Loucy (cell line): Measurements from ENCODE around the gene RAPGEF1.

Experiments used
- H2AFZ ChIP-seq: fragments of 200-600 bp; sonication (generic); 2 replicates; pipeline ENCODE4 v1.6.0; 2016; ENCODE audit warnings: antibody characterized with exemption, mild to moderate bottlenecking, low read length, moderate library complexity
- H3F3A ChIP-seq: fragments of 200-600 bp; 2 replicates; pipeline ENCODE4 v1.6.0; 2016; ENCODE audit warnings: antibody characterized with exemption, low read depth, mild to moderate bottlenecking
- H3K27me3 ChIP-seq: fragments of 200-600 bp; sonication (generic); 2 replicates; pipeline ENCODE4 v1.6.1; 2014; ENCODE audit warnings: low read length, mild to moderate bottlenecking; ENCODE audit not compliant: insufficient read depth, poor library complexity, severe bottlenecking
- H3K36me3 ChIP-seq: fragments of 200-600 bp; sonication (generic); 2 replicates; pipeline ENCODE4 v1.6.1; 2016; ENCODE audit warnings: low read length; ENCODE audit not compliant: insufficient read depth
- H3K4me1 ChIP-seq: fragments of 200-600 bp; sonication (generic); 2 replicates; pipeline ENCODE4 v1.5.1; 2014; ENCODE audit warnings: low read length, mild to moderate bottlenecking; ENCODE audit not compliant: insufficient read depth, poor library complexity, severe bottlenecking
- H3K4me2 ChIP-seq: fragments of 200-600 bp; sonication (generic); 2 replicates; pipeline ENCODE4 v1.6.0; 2014; ENCODE audit warnings: antibody characterized with exemption, low read length, low read depth, mild to moderate bottlenecking; ENCODE audit not compliant: poor library complexity, severe bottlenecking
- H3K4me3 ChIP-seq: fragments of 200-600 bp; sonication (generic); 2 replicates; pipeline ENCODE4 v1.5.1; 2014; ENCODE audit warnings: low read length, mild to moderate bottlenecking, mixed read lengths; ENCODE audit not compliant: poor library complexity, severe bottlenecking
- H3K79me2 ChIP-seq: fragments of 200-600 bp; sonication (generic); 2 replicates; pipeline ENCODE4 v1.6.1; 2014; ENCODE audit warnings: low read length; ENCODE audit not compliant: insufficient read depth
- H3K9ac ChIP-seq: fragments of 200-600 bp; sonication (generic); 2 replicates; pipeline ENCODE4 v1.6.0; 2014; ENCODE audit warnings: mild to moderate bottlenecking, low read depth, low read length, moderate library complexity; ENCODE audit not compliant: poor library complexity, severe bottlenecking
- H3K9me2 ChIP-seq: fragments of 200-600 bp; sonication (generic); replicated peaks from 2 replicates; pipeline ENCODE4 v1.6.1; 2016; ENCODE audit warnings: low read depth, low read length, mixed read lengths
- H3K9me3 ChIP-seq: fragments of 200-600 bp; sonication (generic); 2 replicates; pipeline ENCODE4 v1.6.1; 2014; ENCODE audit warnings: mild to moderate bottlenecking, antibody characterized with exemption, low read length, low read depth; ENCODE audit not compliant: insufficient read depth
- H4K20me1 ChIP-seq: fragments of 200-600 bp; sonication (generic); 2 replicates; pipeline ENCODE4 v1.6.0; 2014; ENCODE audit warnings: antibody characterized with exemption, low read length, mild to moderate bottlenecking; ENCODE audit not compliant: insufficient read depth, poor library complexity, severe bottlenecking
- EZH2phosphoT487 ChIP-seq: fragments of 200-600 bp; IDR thresholded peaks from 2 replicates; pipeline ENCODE4 v1.6.1; 2018; ENCODE audit warnings: antibody characterized with exemption, mild to moderate bottlenecking, moderate library complexity, borderline replicate concordance
- TF ChIP-seq, protein P1 (sequence below): fragments of 200-600 bp; sonication (generic); conservative IDR thresholded peaks from 2 replicates; pipeline ENCODE4 v1.5.1; 2014; ENCODE audit warnings: mild to moderate bottlenecking, antibody characterized with exemption, low read length

Gene RAPGEF1

DNA sequence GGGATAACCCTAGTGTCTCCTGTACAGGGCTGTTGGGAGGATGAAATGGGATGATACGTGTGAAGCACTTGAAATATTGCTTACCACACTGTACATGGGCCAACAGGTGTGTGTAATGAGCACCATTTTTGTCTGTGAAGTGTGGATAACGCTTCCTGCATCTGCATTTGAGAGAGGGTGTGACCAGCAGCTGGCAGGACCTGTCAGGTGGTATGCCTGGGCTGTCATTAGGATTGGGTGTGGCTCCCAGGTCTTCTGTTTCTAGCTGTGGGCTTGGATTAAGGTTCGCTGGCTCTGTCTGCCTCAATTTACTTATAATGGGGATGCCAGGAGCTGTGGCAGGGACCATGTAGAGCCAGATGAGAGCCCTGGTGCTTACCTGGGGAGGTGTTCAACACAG, 120.2 kb downstream of the RAPGEF1 start:
- H3K9me2 ChIP-seq, result no peaks in the 10 kb centered on the region
- H3K4me3 ChIP-seq, result no peak overlapping the region
- no peaks in the 10 kb centered on the region for H3K27me3 ChIP-seq
- H3F3A ChIP-seq, result no peaks in the 10 kb centered on the region
- no peak overlapping the region for H3K9ac ChIP-seq
- no peaks in the 10 kb centered on the region for H4K20me1 ChIP-seq
- TF ChIP-seq, protein P1, sequence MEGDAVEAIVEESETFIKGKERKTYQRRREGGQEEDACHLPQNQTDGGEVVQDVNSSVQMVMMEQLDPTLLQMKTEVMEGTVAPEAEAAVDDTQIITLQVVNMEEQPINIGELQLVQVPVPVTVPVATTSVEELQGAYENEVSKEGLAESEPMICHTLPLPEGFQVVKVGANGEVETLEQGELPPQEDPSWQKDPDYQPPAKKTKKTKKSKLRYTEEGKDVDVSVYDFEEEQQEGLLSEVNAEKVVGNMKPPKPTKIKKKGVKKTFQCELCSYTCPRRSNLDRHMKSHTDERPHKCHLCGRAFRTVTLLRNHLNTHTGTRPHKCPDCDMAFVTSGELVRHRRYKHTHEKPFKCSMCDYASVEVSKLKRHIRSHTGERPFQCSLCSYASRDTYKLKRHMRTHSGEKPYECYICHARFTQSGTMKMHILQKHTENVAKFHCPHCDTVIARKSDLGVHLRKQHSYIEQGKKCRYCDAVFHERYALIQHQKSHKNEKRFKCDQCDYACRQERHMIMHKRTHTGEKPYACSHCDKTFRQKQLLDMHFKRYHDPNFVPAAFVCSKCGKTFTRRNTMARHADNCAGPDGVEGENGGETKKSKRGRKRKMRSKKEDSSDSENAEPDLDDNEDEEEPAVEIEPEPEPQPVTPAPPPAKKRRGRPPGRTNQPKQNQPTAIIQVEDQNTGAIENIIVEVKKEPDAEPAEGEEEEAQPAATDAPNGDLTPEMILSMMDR, result no peak
- TF ChIP-seq EZH2phosphoT487, result no peak
- H2AFZ ChIP-seq, result no peak overlapping the region
- H3K36me3 ChIP-seq, result peaks cover 49% of the 10 kb centered on the region; the same call in 1 of the 2 replicates
- no peaks in the 10 kb centered on the region for H3K4me1 ChIP-seq
- H3K4me2 ChIP-seq, result no peak overlapping the region
- H3K79me2 ChIP-seq, result no peaks in the 10 kb centered on the region
- H3K9me3 ChIP-seq, result no peaks in the 10 kb centered on the region

GRCh38 chr9:131618785-131619184, 121.1 kb downstream of the RAPGEF1 start:
- Histone ChIP-seq H3K36me3 (peaks cover 48% of the 10 kb centered on the region; the same call in 1 of the 2 replicates), H3K4me1 (no peaks in the 10 kb centered on the region), H3K9ac (no peak overlapping the region), H2AFZ (no peak overlapping the region), H3K9me2 (no peaks in the 10 kb centered on the region), H3K79me2 (no peaks in the 10 kb centered on the region), H4K20me1 (no peaks in the 10 kb centered on the region), H3K4me3 (no peak overlapping the region), H3K4me2 (no peak overlapping the region), H3F3A (no peaks in the 10 kb centered on the region), H3K27me3 (no peaks in the 10 kb centered on the region), H3K9me3 (no peaks in the 10 kb centered on the region)
- TF ChIP-seq EZH2phosphoT487, result no peak
- TF ChIP-seq, protein P1, result no peak

- Histone ChIP-seq H3K4me2 (no peak overlapping the region), H3K79me2 (no peaks in the 10 kb centered on the region), H3K36me3 (peaks cover 52% of the 10 kb centered on the region; the same call in 1 of the 2 replicates), H3K27me3 (no peaks in the 10 kb centered on the region), H3K9me3 (no peaks in the 10 kb centered on the region), H3F3A (no peaks in the 10 kb centered on the region), H2AFZ (no peak overlapping the region), H3K9ac (no peak overlapping the region), H3K9me2 (no peaks in the 10 kb centered on the region), H4K20me1 (no peaks in the 10 kb centered on the region), H3K4me3 (no peak overlapping the region), H3K4me1 (no peaks in the 10 kb centered on the region)
- TF ChIP-seq, protein P1, result no peak
- no peak for TF ChIP-seq EZH2phosphoT487
Measured at GRCh38 chr9:131618071-131618479, 121.8 kb downstream of the RAPGEF1 start.
